ENCODE data around the gene ARID3A.
A peak's percentile ranks its signal among the peaks of the same experiment; 100 is the strongest.

ARID3A gene

DNA sequence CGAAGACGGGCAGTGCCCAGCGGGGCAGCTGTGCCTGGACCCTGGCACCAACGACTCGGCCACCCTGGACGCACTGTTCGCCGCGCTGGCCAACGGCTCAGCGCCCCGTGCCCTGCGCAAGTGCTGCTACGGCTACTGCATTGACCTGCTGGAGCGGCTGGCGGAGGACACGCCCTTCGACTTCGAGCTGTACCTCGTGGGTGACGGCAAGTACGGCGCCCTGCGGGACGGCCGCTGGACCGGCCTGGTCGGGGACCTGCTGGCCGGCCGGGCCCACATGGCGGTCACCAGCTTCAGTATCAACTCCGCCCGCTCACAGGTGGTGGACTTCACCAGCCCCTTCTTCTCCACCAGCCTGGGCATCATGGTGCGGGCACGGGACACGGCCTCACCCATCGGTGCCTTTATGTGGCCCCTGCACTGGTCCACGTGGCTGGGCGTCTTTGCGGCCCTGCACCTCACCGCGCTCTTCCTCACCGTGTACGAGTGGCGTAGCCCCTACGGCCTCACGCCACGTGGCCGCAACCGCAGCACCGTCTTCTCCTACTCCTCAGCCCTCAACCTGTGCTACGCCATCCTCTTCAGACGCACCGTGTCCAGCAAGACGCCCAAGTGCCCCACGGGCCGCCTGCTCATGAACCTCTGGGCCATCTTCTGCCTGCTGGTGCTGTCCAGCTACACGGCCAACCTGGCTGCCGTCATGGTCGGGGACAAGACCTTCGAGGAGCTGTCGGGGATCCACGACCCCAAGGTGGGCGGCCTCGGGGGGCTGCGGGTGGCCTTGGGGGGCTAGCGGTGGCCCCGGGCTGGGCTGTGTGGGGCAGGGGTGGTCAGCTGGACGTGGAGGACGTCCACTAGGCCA lies 79.2 kb downstream of the ARID3A start:
- no peak overlapping the region for H3K27ac Mint-ChIP-seq

DNA sequence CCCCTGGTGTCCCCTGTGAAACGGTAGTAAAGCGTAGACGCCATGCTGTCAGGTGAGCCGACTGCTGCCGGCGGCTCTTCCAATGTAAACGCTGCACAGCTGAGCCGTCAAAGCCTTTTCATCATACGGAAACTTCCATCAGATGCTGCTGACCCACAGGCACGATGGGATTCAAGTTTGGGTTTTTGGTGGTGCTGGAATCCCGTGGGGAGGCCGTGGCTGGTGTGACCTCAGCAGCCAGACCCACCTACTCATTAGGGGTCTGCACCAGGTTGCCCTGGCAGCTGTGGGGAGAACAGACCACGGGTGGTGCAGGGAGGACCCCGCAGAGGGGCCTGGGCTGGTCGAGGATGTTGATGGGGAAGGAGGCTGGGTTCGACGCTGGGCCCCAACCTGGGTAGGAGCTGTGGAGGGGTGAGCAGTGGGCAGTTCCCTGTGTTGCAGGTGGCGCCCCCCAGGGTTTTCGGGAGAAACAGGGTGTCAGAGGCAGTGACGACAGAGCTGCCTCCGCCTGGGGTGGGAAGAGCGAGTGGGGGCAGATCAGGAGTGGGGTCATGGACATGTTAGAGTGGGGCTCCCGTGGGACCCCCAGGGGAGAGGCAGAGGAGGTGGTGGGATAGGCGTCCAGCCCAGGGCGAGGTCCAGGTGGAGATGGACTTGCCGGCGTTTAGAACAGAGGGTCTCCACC lies 81.0 kb downstream of the ARID3A start:
- DNase-seq (no peak), ATAC-seq (replicated peaks) (no peak)
- Mint-ChIP-seq H3K27me3 (peaks cover 7 to 9% of the 10 kb centered on the region in 2 donors), H3K4me3 (no peak overlapping the region), H3K27ac (peak overlapping the region; percentile 76 to 81), H3K36me3 (ENCODE audit: insufficient read depth) (peaks cover 32% of the 10 kb centered on the region), H3K4me1 (ENCODE audit: low read depth in 2 of 2) (peaks cover 1 to 10% of the 10 kb centered on the region in 2 donors), H3K9me3 (no peaks in the 10 kb centered on the region)

More for the DNA sequence above, 79.2 kb downstream of the ARID3A start:
- Mint-ChIP-seq H3K4me1 (ENCODE audit: low read depth in 2 of 2) (peaks cover 3 to 15% of the 10 kb centered on the region in 2 donors), H3K27me3 (peaks cover 11 to 18% of the 10 kb centered on the region in 2 donors), H3K4me3 (no peak overlapping the region), H3K36me3 (ENCODE audit: insufficient read depth) (peaks cover 28% of the 10 kb centered on the region), H3K9me3 (no peaks in the 10 kb centered on the region)
- no peak for DNase-seq
- no peak for ATAC-seq (replicated peaks)

- ATAC-seq (replicated peaks) (no peak), DNase-seq (no peak)
- Mint-ChIP-seq H3K9me3 (no peaks in the 10 kb centered on the region), H3K4me3 (no peak overlapping the region), H3K27ac (peak overlapping the region; percentile 76 to 81), H3K4me1 (ENCODE audit: low read depth in 2 of 2) (peaks cover 1 to 8% of the 10 kb centered on the region in 2 donors), H3K36me3 (ENCODE audit: insufficient read depth) (peaks cover 37% of the 10 kb centered on the region), H3K27me3 (peaks cover 3 to 5% of the 10 kb centered on the region in 2 donors)
These were observed 81.8 kb downstream of the ARID3A start for GRCh38 chr19:1007399-1008251.

GRCh38 chr19:1008268-1009040 lies 82.6 kb downstream of the ARID3A start:
- Mint-ChIP-seq H3K9me3 (no peaks in the 10 kb centered on the region), H3K36me3 (ENCODE audit: insufficient read depth) (peaks cover 44% of the 10 kb centered on the region), H3K27me3 (no peaks in the 10 kb centered on the region), H3K4me1 (ENCODE audit: low read depth in 2 of 2) (peaks cover 1 to 6% of the 10 kb centered on the region in 2 donors), H3K4me3 (no peak overlapping the region), H3K27ac (no peak overlapping the region)
- DNase-seq (no peak), ATAC-seq (replicated peaks) (peak; percentile 13)

DNA sequence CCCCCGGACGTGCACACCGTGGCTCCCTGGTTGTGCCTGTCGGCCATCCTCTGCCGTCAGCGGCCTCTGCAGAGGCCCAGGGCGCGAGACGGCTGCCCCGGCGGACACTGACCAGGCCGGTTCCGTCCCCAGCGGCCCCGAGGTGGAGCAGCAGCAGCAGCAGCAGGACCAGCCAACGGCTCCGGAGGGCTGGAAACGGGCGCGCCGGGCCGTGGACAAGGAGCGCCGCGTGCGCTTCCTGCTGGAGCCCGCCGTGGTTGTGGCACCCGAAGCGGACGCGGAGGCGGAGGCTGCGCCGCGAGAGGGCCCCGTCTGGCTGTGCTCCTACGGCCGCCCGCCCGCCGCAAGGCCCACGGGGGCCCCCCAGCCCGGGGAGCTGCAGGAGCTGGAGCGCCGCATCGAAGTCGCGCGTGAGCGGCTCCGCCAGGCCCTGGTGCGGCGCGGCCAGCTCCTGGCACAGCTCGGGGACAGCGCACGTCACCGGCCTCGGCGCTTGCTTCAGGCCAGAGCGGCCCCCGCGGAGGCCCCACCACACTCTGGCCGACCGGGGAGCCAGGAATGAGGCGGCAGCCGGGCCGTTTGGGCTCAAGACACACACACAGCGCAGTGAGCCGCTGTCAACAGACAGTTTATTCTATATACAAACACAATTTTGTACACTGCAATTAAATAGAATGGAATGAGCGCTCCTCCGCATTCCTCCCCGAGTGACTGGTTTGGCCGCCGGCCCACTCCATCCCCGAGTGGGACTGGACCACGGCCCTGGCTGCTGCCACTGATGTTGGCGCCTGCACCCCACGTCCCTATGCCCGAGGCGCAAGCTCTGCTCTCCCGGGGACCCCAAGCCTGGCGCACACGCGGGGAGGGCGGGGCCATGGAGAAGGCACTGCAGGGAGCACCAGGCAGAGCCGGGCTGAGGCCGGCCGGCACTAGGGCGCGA lies 83.5 kb downstream of the ARID3A start:
- DNase-seq (no peak), ATAC-seq (replicated peaks) (no peak)
- no peak overlapping the region for H3K4me3 Mint-ChIP-seq
- no peaks in the 10 kb centered on the region for H3K9me3 Mint-ChIP-seq
- H3K27ac Mint-ChIP-seq, result no peak overlapping the region
- H3K4me1 Mint-ChIP-seq (ENCODE audit: low read depth in 2 of 2), result peaks cover 3 to 6% of the 10 kb centered on the region in 2 donors
- peaks cover 42% of the 10 kb centered on the region for H3K36me3 Mint-ChIP-seq (ENCODE audit: insufficient read depth)
- no peaks in the 10 kb centered on the region for H3K27me3 Mint-ChIP-seq

DNA sequence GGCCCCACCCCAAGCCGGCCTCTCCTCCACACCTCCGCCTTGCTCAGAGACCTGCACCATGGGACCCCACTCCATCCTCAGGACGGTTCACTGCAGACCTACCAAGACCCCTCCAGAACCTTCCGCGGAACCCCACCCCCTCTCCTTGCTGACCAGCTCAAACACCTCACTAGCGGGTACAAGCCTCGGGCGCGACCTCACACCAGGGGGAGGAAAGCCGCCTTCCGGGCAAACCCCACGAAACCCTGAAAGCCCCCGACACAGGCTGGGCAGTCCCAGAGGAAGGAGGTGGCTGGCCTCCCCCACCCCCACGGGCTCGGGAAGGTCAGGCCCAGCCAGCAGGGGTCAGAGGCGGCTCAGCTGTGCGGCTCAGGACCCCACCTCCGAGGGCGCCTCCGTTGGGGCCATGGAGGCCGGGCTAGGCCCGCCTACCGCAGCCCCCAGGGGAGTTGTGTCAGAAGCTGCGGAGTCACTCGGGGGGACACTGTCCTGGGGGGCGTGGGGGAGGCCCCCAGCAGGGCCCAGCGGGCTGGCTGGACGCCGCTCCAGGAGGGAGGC lies 84.2 kb downstream of the ARID3A start:
- no peak overlapping the region for H3K27ac Mint-ChIP-seq
- H3K4me1 Mint-ChIP-seq (ENCODE audit: low read depth in 2 of 2), result peaks cover 3 to 6% of the 10 kb centered on the region in 2 donors
- no peaks in the 10 kb centered on the region for H3K9me3 Mint-ChIP-seq
- H3K4me3 Mint-ChIP-seq, result no peak overlapping the region
- peaks cover 48% of the 10 kb centered on the region for H3K36me3 Mint-ChIP-seq (ENCODE audit: insufficient read depth)
- H3K27me3 Mint-ChIP-seq, result no peaks in the 10 kb centered on the region
- ATAC-seq (replicated peaks) (no peak), DNase-seq (no peak)

DNA sequence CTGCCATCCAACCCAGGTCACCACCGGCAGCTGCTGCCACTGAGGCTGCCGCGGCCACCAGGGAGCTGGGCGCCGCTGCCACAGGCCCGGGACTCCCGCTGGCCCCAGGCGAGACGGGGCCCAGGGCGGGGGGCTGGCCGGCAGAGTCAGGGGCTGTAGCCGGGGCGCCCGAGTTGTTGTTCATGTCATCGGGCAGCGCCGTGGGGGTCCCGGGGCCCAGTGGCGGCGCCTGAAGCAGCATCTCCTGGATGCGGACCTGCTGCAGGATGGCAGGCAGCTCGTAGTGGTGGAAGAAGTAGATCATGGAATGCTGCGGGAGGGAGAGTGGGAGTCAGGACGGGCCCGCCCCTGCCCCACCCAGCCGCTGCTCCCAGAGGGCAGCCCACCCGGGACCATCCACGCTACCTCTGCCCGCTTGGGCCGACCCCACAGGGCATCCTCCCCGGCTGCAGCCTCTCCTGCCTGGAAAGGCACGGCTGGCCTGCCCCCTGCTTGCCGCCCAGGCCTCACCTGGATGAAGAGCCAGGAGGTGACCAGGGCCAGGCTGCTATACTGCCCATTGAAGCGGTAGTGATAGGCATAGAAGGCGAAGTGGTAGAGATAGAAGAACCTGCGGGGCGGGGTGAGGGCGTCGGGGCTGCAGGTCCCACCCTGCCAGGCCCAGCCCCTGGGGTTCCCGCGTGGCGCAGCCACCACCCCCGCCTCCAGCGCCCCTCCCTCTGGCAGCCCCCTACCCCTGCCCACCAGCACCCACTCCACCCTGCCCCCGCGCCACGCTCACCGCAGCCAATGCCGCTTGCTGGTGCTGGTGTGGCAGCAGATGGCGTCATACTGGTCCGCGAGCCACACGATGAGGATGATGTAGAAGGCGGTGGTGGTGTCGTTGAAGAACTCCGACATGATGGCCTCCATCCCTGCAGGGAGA lies 85.0 kb downstream of the ARID3A start:
- Mint-ChIP-seq H3K36me3 (ENCODE audit: insufficient read depth) (peaks cover 52% of the 10 kb centered on the region), H3K4me1 (ENCODE audit: low read depth in 2 of 2) (peaks cover 5 to 6% of the 10 kb centered on the region in 2 donors), H3K27me3 (no peaks in the 10 kb centered on the region), H3K9me3 (no peaks in the 10 kb centered on the region), H3K4me3 (no peak overlapping the region), H3K27ac (no peak overlapping the region)
- DNase-seq (no peak), ATAC-seq (replicated peaks) (no peak)

- Mint-ChIP-seq H3K9me3 (no peaks in the 10 kb centered on the region), H3K27me3 (no peaks in the 10 kb centered on the region), H3K27ac (no peak overlapping the region), H3K36me3 (ENCODE audit: insufficient read depth) (peaks cover 50% of the 10 kb centered on the region), H3K4me3 (no peak overlapping the region), H3K4me1 (ENCODE audit: low read depth in 2 of 2) (peaks cover 3 to 12% of the 10 kb centered on the region in 2 donors)
- ATAC-seq (replicated peaks) (no peak), DNase-seq (no peak)
These were observed 86.0 kb downstream of the ARID3A start for GRCh38 chr19:1011831-1012333.

GRCh38 chr19:1012334-1012733 lies 86.5 kb downstream of the ARID3A start:
- ATAC-seq (replicated peaks), result no peak
- Mint-ChIP-seq H3K4me3 (no peak overlapping the region), H3K27me3 (no peaks in the 10 kb centered on the region), H3K36me3 (ENCODE audit: insufficient read depth) (peaks cover 50% of the 10 kb centered on the region), H3K9me3 (no peaks in the 10 kb centered on the region), H3K4me1 (ENCODE audit: low read depth in 2 of 2) (peaks cover 6 to 16% of the 10 kb centered on the region in 2 donors), H3K27ac (no peak overlapping the region)
- DNase-seq, result no peak

DNA sequence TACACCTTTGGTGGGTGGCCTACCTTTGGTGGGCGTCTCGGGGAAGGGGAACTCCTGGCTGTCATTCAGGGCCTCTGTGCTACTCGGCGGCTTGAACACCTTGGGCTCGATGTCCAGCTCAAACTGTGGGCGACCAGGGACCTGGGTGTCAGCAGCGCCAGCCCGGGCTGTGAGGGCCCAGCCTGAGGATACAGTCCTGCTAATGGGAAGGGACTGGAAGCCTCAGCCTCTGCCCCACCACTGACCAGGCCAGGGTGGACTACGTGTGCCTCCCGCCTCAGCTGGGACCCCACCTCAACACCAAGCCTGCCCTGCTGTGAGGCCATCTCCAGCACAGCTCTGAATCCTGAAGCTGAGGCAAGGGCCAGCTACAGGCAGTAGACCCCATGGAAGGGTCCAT lies 87.4 kb downstream of the ARID3A start:
- peak overlapping the region in 1 of 2 donors; percentile 53 for H3K27ac Mint-ChIP-seq
- H3K4me1 Mint-ChIP-seq (ENCODE audit: low read depth in 2 of 2), result peaks cover 15 to 25% of the 10 kb centered on the region in 2 donors
- DNase-seq (no peak), ATAC-seq (replicated peaks) (no peak)
- no peak overlapping the region for H3K4me3 Mint-ChIP-seq
- H3K9me3 Mint-ChIP-seq, result no peaks in the 10 kb centered on the region
- peaks cover 55% of the 10 kb centered on the region for H3K36me3 Mint-ChIP-seq (ENCODE audit: insufficient read depth)
- H3K27me3 Mint-ChIP-seq, result no peaks in the 10 kb centered on the region

Data from effector memory CD8-positive, alpha-beta T cell (primary cell).